OCI-LY3 (cell line): ENCODE measurements around the gene SRPK1.
"Not testable (repeated sequence)": the region's sequence is repeated elsewhere in the genome, so short reads cannot be mapped to it uniquely, and the experiment has no call there.

ENCODE experiments used
- CTCF ChIP-seq: fragments of 200-600, 300-600 bp; sonication (generic); IDR thresholded peaks from 2 replicates; pipeline ENCODE4 v1.5.1; 2014; ENCODE audit warnings: antibody characterized with exemption, low read length, low read depth
- EZH2phosphoT487 ChIP-seq: fragments of 200-600 bp; shearing (Covaris generic); IDR thresholded peaks from 2 replicates; pipeline ENCODE4 v1.6.1; 2018; ENCODE audit warnings: antibody characterized with exemption, mixed run types, low read depth

- TF ChIP-seq CTCF, EZH2phosphoT487: not testable (repeated sequence)
These were observed 19.1 kb upstream of the SRPK1 start for GRCh38 chr6:35940014-35940413.
